Fibroblast of upper back skin (primary cell): ENCODE results near the gene PERP.
"Not testable (repeated sequence)": the region's sequence is repeated elsewhere in the genome, so short reads cannot be mapped to it uniquely, and the experiment has no call there.

ENCODE experiments used
- DNase-seq: peaks from one replicate; pipeline ENCODE4 v3.0.0-alpha.2; 2013

The PERP gene

DNA sequence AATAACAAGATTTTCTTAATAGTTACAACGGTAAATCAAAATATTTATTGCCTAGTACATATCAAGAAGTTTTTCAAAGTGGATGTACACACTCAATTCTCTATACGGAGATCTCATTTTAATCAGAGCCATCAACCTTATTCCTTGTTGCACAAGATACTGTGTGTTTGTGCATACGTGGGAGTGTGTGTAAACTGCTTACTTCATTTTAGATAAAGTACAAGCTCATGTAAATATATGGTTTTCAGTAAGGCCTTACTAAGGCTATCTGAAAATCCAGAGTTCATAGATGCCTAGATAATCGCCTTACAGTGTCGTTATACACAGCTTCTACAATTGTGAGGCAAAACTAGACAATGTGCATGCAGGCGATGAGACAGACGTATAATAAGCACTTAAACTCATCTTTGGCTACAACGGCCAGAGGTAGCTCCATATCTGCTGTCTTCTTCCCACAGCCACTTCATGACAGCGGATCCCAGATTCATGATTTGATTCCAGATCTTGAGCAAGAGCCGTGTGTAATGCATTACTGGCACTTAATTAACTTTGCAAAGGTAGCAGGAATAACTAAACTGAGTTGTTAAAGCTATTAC lies 2.5 kb downstream of the PERP start:
- DNase-seq = no peak

DNA sequence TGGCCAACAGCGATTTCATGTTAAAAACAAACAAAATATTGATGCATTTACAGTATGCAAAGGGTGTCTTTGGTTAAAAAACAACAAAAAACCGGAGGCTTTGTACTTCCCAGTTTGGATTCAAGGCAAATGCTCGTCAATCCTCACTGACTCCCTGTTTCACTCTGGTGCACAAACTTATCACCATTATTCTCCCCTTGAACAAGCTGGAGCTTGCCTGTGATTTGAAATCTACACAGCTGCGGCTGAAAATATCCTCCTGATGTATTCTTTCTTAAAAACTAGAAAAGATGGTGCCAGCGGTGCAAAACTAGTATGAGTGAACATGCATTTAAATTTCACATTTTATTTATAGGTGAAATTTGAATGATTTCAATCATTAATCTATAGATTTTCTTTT lies 3.3 kb downstream of the PERP start:
- no peak for DNase-seq

DNA sequence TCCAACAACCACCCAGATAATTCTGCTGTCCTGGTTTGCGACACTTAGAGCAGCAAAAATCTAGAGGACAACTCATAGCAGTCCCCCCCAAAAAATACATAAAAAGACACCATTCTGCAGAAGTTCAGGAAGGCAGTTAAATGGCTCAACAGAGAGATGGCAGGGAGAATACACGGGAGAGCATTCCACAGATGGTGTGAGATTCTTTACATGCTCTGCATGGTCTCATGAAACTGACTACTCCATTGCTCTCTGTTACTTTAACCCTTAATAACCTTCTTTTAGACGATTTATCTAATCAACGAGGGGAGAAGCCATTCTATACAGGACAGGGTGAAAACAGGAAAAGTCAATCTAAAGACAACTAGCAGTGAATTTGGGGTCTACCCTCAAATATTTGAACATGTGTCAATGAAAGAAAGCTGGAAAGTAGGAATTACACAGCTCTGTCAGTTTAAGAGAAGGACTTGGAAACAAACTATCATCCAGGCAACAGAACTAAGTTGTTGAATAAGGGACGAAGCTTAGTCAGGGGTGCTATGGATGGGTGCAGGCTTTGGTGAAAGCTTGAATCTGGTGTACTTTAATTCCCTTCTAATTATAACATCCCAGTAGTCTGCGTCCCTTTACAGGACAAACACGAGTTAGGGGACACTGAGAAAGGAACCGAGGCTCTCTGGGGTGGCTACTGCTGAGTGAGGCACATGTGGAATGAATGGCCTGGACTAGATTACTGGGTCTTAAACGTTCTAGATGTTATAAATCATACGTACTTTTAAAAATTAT lies 5.1 kb downstream of the PERP start:
- DNase-seq = peak; percentile 66

DNA sequence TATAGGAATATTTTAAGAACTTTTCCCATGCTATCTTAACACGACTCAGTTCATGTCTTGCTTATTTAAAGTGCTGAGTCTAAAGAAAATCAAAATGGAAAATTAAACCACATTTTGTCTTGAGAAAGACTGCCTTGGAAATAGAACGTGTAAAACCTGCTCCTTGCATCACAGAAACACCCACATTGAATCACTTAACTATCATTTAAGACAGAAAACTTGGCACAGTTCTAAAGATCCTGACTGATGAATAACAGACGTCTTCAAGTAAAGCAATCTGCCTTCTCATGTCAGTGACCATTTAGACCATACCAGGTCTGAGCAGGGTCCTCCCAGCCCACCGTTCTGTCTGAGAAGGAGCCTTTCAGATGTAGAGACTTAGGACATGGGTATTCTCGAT lies 7.4 kb downstream of the PERP start:
- peak; percentile 87 for DNase-seq

DNA sequence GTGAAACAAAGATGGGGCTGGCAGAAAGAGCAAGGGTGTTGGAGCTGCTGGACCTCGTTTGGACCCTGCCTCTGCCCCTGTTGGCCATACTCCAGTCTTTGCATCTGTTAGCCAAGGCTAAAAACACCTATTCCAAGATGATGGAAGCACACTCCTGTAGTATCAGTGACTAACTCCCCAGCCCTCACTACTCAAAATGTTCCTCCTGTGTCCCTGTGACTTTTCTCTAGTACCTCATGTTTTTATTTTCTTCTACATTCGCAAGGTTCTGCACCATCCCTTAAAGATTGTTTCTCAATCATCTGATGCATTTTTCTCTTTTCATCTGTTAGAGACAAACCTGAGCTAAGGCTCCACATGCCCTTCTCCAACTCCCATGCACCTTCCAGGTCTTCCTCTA lies 8.9 kb downstream of the PERP start:
- DNase-seq = no peak

DNA sequence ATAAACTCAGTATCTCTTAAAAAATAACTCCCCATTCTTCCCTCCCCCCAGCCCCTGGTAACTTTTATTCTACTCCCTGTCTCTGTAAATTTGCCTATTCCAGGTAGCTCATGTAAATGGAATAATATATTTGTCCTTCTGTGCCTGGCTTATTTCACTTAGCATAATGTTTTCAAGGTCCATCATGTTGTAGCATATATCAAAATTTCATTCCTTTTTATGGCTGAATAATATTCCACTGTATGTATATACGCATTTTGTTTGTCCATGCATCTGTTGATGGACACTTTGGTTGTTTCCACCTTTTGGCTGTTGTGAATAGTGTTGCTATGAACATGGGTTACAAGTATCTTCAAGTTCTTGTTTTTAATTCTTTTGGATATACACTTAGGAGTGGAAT lies 13.0 kb downstream of the PERP start:
- DNase-seq = no peak

DNA sequence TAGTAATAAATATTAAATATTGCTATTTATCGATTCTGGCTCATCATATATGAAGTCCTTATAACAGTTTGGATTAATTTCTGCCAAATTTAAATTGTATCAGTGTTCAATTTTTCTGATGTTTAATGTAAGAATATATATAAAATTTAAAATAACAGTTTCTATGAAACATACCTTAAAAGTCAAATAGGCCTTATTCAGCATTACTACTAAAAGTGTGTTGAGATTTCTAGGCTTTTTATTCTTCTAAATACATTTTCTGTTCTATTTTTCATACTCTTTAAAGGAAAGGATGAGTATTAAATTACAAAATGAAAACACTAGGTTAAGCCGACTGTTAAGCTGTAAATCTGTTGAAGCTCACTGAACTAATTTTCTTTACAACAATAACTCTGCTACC lies 13.6 kb downstream of the PERP start:
- no peak for DNase-seq

DNA sequence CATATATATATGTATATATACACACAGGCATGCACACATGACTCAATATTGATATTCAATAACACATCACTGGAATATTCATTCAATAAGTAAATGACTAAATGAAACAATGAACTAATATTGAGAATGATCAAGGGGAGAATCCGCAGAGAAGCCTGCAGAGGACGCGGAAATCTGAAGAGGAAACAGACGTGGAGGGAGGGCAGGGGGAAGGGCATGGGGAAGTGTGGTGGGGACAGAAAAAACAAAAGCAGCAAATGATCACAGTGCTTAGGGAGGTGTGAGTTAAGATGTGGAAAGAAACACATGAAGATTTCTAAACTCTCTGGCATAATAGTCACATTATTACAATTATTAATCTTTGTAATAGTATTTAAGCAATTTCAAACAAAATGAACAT lies 14.5 kb downstream of the PERP start:
- DNase-seq = no peak

DNA sequence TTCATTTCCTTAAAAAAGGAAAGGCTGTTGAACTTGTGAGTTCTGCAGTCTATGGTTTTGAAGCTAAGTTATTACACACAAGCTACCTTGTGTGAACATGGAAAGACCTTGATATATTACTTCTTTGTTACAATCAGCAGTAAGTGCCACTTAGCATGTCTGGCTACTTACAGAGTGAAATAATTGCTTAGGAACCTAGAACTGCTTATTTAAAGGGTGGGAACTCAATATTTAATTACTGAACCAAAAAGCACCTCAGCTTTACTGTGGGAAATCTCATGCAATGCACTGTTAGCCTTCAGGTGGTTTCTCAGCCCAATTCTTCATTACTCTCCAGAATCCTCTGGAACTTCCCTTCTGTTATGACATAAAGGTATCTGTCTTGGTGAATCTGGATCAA lies 17.9 kb downstream of the PERP start:
- no peak for DNase-seq

DNA sequence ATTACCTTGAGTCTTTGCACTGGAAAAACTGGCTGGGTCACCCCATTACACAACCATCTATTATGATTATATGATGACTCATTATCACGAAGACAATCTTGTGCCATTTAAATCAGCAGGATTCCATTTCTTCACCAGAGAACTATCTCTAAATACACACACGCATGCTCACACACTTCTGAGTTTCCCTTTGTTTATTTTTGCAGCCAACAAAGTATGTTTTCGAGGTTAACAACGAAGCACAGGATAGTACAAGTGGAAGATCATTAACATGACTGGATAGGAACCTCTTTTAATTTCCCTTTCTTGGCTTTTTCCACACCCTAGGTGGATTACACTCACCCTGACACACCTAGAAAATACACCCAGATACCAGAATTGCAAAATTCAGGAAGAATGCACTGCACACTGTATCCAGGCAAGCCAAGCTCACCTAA lies 18.9 kb downstream of the PERP start:
- peak; percentile 67 for DNase-seq

DNA sequence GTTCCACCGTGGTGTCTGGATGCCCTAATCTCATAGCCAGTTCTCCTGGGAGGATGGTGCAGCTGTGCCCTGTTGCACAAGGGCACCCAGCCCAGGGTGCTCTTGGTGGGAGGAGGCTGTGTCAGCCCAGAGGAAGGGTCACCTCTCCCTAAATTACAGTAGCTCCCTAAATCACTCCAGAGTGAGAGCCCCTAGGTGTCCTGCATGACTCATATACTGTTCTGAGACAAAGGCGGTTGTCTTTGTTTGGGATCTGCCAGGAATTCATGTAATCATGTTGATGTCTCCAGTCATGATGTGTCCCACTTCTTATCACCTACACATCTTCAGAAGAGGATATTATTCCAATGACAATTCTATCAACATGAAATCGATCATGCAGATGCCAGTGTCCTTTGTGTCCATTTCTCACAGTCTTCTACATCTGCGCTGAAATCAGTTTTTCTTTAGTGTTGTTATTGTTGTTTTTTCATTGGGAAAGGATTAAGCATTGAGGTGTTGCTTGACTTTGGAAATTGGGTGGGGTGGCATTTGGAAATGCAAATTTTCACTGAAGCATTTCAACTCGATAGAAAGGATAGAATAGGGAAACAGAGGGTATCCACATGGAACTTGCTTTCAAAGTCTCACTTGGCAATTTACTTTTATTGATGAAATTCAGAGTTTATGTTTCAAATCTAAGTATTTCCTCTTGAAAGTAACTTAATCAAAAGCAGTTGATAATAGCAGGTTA lies 19.5 kb downstream of the PERP start:
- no peak for DNase-seq

DNA sequence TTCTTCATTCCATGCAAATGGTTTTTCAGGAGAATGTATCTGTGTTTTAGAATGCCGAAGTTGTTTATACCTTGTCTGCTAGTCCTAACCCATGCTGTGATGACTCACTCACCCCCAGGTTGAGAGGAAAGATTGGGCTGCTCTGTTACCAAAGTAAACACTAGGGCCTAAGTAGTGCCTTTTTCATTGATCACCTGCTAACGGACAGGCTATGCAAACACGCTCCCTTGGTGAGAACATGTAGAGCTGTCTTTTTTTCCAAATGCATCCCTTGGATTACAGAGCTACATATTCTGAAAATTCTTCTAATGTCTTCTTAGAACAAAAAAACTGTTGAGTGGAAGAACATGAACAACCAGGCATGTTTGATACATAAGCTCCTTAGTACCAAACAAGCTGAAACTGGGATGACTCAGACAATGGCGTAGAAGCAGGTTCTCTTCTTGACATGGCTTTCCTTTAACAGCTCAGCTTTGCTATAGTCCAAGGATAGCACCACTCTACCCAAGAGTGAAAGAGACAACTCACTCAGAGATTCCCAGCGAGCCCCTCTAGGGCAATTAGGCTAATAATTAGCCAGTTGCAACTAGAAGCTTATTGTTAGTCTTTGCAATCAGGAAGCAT lies 20.5 kb downstream of the PERP start:
- no peak for DNase-seq

DNA sequence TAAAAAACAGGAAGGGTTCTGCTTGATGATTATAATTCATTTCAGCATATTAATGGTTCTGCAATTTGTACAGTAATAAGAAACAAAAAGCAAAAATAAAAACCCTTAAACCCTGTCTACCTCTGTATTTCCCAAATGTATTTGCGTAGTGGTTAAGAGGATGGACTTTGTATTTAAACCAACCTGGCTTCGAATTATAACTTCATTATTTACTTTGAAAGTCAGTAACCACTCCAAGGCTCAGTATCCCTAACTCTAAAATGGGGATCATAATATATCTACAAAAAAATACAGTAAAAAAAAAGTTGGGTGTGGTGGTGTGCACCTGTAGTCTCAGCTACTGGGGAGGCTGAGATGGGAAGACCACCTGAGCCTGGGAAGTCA lies 21.4 kb downstream of the PERP start:
- no peak for DNase-seq

DNA sequence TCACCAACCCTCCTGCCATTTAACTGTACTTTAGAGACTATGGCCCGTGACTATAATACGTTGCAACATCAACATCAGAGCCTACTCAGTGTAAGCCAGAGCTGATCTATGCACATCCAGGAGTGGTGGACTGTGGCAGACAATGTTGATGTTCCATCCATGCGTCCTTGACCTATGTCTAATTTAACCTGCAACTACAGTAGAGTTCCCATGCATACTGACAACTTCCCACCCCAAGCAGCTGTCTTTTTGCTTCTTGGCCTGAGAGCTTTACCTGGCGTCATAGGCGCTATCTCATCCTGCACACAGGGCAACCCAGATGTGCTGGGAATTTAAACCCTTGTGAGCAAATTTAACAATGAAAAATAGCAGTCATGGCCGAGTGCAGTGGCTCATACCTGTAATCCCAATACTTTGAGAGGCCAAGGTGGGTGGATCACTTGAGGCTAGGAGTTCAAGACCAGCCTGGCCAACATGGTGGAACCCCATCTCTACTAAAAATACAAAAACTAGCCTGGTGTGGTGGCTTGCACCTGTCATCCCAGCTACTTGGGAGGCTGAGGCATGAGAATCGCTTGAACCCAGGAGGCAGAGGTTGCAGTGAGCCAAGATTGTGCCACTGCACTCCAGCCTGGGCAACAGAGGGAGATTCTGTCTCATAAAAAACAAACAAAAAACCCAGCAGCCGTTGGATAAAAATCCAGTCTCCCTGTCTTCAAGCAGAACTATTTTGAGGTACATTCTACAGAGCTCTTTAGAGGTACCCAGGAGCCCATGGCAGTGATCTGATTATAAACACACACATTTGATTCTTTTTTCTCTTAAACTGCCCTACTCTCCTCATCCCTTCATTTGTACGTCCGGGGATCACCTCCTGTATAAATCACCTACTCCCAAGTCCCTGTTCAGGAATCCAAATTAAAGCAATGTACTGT lies 22.0 kb downstream of the PERP start:
- DNase-seq = no peak

DNA sequence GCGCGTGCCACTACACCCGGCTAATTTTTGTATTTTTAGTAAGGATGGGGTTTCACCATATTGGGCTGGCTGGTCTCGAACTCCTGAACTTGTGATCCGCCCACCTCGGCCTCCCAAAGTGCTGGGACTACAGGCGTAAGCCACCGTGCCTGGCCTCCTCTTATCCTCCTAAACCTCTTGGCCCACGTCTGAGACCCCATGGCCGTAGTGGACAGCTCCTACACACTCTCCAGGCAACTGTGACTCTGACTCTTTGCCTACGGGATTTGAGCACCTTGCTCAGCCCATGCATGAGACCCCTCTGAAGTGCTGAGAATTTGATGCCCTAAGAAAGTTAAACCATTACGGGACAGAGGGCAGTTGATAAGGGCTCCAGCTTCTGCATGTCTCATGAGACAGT lies 25.0 kb downstream of the PERP start:
- no peak for DNase-seq

DNA sequence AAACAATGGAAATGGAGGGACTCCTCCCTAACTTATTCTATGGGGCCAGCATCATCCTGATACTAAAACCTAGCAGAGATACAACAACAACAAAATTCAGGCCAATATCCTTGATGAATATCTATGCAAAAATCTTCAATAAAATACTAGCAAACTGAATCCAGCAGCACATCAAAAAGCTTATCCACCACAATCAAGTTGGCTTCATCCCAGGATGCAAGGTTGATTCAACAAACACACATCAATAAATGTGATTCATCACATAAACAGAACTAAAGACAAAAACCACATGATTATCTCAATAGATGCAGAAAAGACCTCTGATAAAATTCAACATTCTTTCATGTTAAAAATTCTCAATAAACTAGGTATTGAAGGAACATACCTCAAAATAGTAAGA lies 27.7 kb downstream of the PERP start:
- DNase-seq = not testable (repeated sequence)

DNA sequence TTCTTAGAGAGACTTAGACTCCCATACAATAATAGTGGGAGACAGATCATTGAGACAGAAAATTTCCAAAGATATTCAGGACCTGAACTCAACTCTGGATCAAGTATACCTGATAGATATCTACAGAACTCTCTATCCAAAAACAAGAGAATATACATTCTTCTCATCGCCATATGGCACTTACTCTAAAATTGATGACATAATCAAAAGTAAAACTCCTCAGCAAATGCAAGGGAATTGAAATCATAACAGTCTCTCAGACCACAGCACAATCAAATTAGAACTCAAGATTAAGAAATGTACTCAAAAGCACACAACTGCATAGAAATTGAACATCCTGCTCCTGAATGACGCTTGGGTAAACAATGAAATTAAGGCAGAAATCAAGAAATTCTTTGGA lies 28.7 kb downstream of the PERP start:
- no peak for DNase-seq

DNA sequence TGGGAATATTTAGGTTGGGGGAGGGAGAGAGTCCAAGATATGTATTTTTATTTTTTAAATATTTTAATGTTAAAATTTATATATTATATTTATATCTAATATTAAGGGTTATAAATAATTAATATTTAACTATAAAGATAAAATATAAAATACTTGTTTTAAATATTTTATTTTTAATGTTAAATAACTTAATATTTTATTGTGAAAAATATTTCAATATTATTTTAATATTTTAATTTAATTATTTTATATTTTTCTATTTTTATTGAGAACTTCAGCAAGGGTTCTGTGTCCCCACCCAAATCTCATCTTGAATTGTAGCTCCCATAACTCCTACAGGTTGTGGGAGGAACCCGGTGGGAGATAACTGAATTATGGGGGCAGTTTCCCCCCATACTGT lies 34.0 kb downstream of the PERP start:
- no peak for DNase-seq

DNA sequence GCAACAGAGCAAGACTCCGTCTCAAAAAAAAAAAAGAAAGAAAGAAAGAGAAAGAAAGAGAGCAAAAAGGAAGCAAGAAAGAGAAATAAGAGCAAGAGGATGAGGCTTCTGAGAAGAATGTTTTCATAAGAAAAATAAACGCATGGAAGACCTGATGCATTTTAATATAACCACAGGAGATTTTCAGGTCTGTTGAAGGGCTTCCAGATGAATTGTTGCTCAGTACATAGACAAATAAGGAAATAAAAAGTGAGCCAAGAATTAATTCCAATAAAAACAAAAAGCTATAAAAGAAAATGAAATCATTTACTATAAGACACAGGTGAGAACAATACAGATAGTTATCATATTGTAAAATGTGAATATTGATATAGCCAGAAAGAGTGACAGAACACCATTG lies 43.5 kb downstream of the PERP start:
- no peak for DNase-seq

DNA sequence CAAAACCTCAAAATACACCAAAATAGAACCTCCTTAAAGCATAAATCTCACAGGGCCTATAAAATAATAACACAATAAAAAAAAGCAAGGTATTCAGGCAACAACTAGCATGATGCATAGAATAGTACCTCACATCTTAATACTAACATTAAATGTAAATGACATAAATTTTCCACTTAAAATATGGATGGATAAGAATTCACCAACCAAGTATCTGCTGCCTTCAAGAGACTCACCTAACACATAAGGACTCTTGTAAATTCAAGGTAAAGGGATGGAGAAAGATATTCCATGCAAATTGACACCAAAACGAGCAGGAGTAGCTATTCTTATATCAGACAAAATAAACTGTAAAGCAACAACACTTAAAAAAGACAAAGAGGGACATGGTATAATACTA lies 52.2 kb downstream of the PERP start:
- DNase-seq = no peak

DNA sequence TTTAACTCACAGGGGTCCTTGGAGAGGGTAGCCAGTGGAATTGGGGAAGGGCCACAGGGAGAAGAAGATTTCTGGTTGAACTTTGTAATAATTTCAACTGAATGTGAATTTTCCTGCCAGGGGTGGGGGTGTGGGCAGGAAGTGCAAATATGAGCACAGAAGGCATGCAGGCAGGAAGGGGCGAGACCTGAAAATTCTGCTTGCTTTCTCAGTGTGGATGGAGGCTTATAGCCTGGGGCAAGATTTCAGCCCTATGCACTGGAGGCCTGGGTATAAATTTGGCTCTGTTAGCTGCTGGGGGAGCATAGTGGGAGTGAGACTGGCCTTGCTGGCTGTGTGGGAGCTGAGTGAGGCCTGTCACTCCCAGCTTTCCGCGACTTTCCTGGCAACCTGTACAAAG lies 54.4 kb downstream of the PERP start:
- DNase-seq = no peak

DNA sequence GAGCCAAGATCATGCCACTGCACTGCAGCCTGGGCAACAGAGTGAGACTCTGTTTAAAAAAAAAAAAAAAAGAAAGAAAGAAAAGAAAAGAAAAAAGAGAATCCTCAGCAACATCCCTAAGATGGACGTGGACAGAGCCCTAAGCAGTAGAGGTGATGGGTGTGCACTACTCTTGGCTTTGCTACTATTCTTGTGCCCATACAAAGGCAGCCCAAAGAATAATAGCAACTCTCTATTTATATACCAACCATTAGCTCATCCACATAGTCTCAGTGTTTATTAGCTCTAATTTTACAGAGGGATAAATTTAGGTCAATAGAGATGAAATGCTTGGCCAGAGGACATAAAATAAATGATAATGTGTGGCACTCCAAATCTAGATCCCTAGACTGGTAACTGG lies 62.2 kb downstream of the PERP start:
- DNase-seq = no peak

DNA sequence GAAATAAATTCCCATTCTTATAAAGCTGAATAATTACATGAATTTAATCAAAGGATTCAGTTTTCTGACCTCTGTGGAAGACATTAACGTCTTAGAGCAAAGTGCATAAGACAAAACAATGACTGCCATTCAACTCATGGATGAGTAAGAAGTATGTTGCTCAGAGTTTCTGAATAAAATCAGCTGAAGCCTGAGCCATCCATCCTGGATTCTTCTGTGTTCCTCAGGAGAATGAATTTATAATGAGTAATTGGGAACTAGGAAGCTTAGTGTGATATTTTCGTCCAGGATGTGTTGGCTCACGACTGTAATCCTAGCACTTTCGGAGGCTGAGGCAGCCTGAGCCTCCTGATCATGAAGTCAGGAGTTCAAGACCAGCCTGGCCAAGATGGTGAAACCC lies 62.8 kb downstream of the PERP start:
- DNase-seq = no peak
